Endothelial cell of umbilical vein (primary cell): Measurements from ENCODE around the gene KLF15.

Experiments used
- EZH2 ChIP-seq: IDR thresholded peaks from 2 replicates; pipeline ENCODE4 v1.6.1; 2012; ENCODE audit warnings: borderline replicate concordance, low read depth, mild to moderate bottlenecking, moderate library complexity, low read length, inconsistent platforms; ENCODE audit not compliant: severe bottlenecking
- GATA2 ChIP-seq: IDR thresholded peaks from 2 replicates; pipeline ENCODE4 v1.7.0; 2011; ENCODE audit warnings: low read depth, mild to moderate bottlenecking, moderate library complexity, mixed read lengths, low read length; ENCODE audit not compliant: insufficient read length, insufficient read depth
- JUN ChIP-seq: IDR thresholded peaks from 2 replicates; pipeline ENCODE4 v1.6.1; 2011; ENCODE audit warnings: borderline replicate concordance, low read depth; ENCODE audit not compliant: insufficient read length, insufficient read depth
- MYC ChIP-seq: IDR thresholded peaks from one replicate; pipeline ENCODE4 v1.6.1; 2011; ENCODE audit warnings: mild to moderate bottlenecking, low read depth, low read length
- POLR2A ChIP-seq: IDR thresholded peaks from 2 replicates; pipeline ENCODE4 v1.6.1; 2012; ENCODE audit warnings: low read depth, mild to moderate bottlenecking, control low read depth, low read length
- POLR2AphosphoS5 ChIP-seq: IDR thresholded peaks from 2 replicates; pipeline ENCODE4 v1.6.1; 2012; ENCODE audit warnings: low read depth, mild to moderate bottlenecking, control low read depth, low read length, moderate library complexity; ENCODE audit not compliant: insufficient read depth
- TF ChIP-seq, protein P1 (sequence below), 2 donors: IDR thresholded peaks; 1 replicate in 1 of 2; 2 replicates in 1 of 2; pipeline ENCODE4 v1.5.1; 2011; ENCODE audit warnings: low read length in 2 of 2, mild to moderate bottlenecking in 2 of 2, moderate library complexity in 2 of 2, control low read depth in 1 of 2, inconsistent platforms in 1 of 2, low read depth in 1 of 2; ENCODE audit not compliant: insufficient read depth in 1 of 2; ENCODE audit errors: extremely low read depth in 1 of 2
- TF ChIP-seq, protein P2 (sequence below): IDR thresholded peaks from 2 replicates; pipeline ENCODE4 v1.6.1; 2011; ENCODE audit not compliant: insufficient read depth, insufficient read length

GRCh38 chr3:126358038-126358815 lies 1.0 kb upstream of the KLF15 start:
- TF ChIP-seq POLR2AphosphoS5 (no peak), POLR2A (no peak), EZH2 (no peak), MYC (no peak), JUN (no peak), GATA2 (no peak)
- TF ChIP-seq, protein P1, sequence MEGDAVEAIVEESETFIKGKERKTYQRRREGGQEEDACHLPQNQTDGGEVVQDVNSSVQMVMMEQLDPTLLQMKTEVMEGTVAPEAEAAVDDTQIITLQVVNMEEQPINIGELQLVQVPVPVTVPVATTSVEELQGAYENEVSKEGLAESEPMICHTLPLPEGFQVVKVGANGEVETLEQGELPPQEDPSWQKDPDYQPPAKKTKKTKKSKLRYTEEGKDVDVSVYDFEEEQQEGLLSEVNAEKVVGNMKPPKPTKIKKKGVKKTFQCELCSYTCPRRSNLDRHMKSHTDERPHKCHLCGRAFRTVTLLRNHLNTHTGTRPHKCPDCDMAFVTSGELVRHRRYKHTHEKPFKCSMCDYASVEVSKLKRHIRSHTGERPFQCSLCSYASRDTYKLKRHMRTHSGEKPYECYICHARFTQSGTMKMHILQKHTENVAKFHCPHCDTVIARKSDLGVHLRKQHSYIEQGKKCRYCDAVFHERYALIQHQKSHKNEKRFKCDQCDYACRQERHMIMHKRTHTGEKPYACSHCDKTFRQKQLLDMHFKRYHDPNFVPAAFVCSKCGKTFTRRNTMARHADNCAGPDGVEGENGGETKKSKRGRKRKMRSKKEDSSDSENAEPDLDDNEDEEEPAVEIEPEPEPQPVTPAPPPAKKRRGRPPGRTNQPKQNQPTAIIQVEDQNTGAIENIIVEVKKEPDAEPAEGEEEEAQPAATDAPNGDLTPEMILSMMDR (IDR thresholded peaks at IDR 0.05; ENCODE audit: extremely low read depth in 1 of 2, insufficient read depth in 1 of 2, low read depth in 1 of 2, low read length in 2 of 2) = no peak
- TF ChIP-seq, protein P2, sequence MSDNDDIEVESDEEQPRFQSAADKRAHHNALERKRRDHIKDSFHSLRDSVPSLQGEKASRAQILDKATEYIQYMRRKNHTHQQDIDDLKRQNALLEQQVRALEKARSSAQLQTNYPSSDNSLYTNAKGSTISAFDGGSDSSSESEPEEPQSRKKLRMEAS = no peak
